Naive B cell (primary cell): ENCODE data around the gene VAV2. TPM values are rescaled to one million over a fixed set of nuclear protein-coding genes. Genes with fewer than 3 reads are reported as not detected.

Experiments
- ATAC-seq, 2 donors: fragments of 150-1000 bp; cut with Tn5 transposase; 2 replicates each; pipeline ENCODE4 v1.10.0; 2021; ENCODE audit warnings: low read depth in 2 of 2, mild to moderate bottlenecking in 2 of 2, moderate library complexity in 2 of 2
- DNase-seq: peaks from one replicate; pipeline ENCODE4 v3.0.0; 2022
- H3K27ac Mint-ChIP-seq, 6 donors: one replicate each; pipeline ENCODE4 v1.8.0; 2020 to 2022; ENCODE audit warnings: mild to moderate bottlenecking in 6 of 6, mixed read lengths in 6 of 6, moderate library complexity in 5 of 6, inconsistent platforms in 2 of 6
- H3K27me3 Mint-ChIP-seq, 3 donors: one replicate each; pipeline ENCODE4 v1.8.0; 2021 to 2022; ENCODE audit warnings: mixed read lengths in 3 of 3, mild to moderate bottlenecking in 1 of 3
- H3K36me3 Mint-ChIP-seq, 2 donors: one replicate each; pipeline ENCODE4 v1.8.0; 2020 to 2022; ENCODE audit warnings: mixed read lengths in 2 of 2, inconsistent platforms in 1 of 2, mild to moderate bottlenecking in 1 of 2
- H3K4me1 Mint-ChIP-seq, 3 donors: one replicate each; pipeline ENCODE4 v1.8.0; 2020 to 2022; ENCODE audit warnings: mixed read lengths in 3 of 3, inconsistent platforms in 1 of 3, mild to moderate bottlenecking in 1 of 3, moderate library complexity in 1 of 3
- H3K4me3 Mint-ChIP-seq, 8 donors: one replicate each; pipeline ENCODE4 v1.8.0; 2020 to 2022; ENCODE audit warnings: mild to moderate bottlenecking in 8 of 8, mixed read lengths in 8 of 8, moderate library complexity in 8 of 8, inconsistent platforms in 2 of 8
- H3K9me3 Mint-ChIP-seq, 7 donors: one replicate each; pipeline ENCODE4 v1.8.0; 2020 to 2022; ENCODE audit warnings: mixed read lengths in 7 of 7, mild to moderate bottlenecking in 5 of 7, inconsistent platforms in 2 of 7, moderate library complexity in 1 of 7
- polyA plus RNA-seq, 6 donors: library from polyadenylated mRNA; unstranded; fragments of 300-500 nt; fragmentation: Illumina TruSeq; gene quantifications; one replicate each; pipeline ENCODE4 v1.2.3, GENCODE V29; 2021; ENCODE audit warnings: low read depth in 6 of 6

Gene VAV2
- polyA plus RNA-seq, 6 donors from 2014 or later = 5.7 to 33.3 (median 15.2) TPM

GRCh38 chr9:134033516-134034214 lies 41.5 kb upstream of the VAV2 start:
- DNase-seq (no peak), ATAC-seq (no peak)
- Mint-ChIP-seq H3K27ac (no peak overlapping the region), H3K4me1 (no peaks in the 10 kb centered on the region), H3K4me3 (no peak overlapping the region), H3K27me3 (no peaks in the 10 kb centered on the region), H3K36me3 (peaks cover 9 to 22% of the 10 kb centered on the region in 2 donors), H3K9me3 (peaks cover 0 to 13% (median 10%) of the 10 kb centered on the region in 7 donors)

DNA sequence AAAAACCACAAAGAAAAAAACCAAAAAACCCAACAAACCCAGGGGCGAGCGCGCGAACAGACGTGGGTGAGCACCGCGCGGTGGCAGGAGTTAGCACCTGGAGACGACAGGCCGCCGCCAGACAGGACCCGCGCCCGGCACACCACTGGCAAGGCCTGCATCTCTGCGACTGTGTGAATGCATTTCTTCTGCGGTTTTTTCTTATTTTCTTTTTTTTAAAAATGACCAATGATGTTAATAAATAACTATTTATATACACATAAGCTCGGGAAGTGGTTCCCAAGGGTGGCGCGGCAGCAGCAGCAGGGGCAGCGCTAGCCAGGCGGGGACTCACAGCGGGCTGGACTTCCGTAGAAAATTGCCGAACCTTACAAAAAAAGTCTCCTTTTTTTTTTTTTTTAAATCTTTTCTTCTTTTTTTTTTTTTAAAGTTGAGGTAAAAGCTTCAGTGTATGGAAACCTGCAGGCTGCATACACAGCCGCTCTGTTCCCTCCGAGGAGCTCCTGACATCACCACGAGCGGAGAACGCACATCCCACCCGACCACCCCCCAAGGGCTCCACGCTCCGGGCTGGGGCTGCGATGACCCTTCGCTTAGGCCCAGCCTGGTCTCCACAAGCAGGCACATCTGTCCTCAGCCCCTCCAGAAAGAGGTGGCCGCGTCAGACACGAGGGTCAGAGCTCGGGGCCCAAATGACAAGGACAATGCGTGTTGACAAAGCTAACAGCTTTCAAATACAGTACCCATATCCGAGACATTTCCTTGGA lies 40.5 kb upstream of the VAV2 start:
- Mint-ChIP-seq H3K27ac (no peak overlapping the region), H3K4me1 (peaks cover 0 to 6% (median 3%) of the 10 kb centered on the region in 3 donors), H3K9me3 (peaks cover 0 to 6% (median 1%) of the 10 kb centered on the region in 7 donors), H3K27me3 (no peaks in the 10 kb centered on the region), H3K4me3 (no peak overlapping the region), H3K36me3 (peaks cover 8 to 12% of the 10 kb centered on the region in 2 donors)
- ATAC-seq (no peak), DNase-seq (no peak)

GRCh38 chr9:134031783-134032182 lies 39.7 kb upstream of the VAV2 start:
- peaks cover 0 to 5% (median 0%) of the 10 kb centered on the region in 7 donors for H3K9me3 Mint-ChIP-seq
- DNase-seq (no peak), ATAC-seq (no peak)
- no peaks in the 10 kb centered on the region for H3K27me3 Mint-ChIP-seq
- peaks cover 8 to 11% of the 10 kb centered on the region in 2 donors for H3K36me3 Mint-ChIP-seq
- H3K27ac Mint-ChIP-seq = no peak overlapping the region
- no peak overlapping the region for H3K4me3 Mint-ChIP-seq
- peaks cover 0 to 12% (median 7%) of the 10 kb centered on the region in 3 donors for H3K4me1 Mint-ChIP-seq

DNA sequence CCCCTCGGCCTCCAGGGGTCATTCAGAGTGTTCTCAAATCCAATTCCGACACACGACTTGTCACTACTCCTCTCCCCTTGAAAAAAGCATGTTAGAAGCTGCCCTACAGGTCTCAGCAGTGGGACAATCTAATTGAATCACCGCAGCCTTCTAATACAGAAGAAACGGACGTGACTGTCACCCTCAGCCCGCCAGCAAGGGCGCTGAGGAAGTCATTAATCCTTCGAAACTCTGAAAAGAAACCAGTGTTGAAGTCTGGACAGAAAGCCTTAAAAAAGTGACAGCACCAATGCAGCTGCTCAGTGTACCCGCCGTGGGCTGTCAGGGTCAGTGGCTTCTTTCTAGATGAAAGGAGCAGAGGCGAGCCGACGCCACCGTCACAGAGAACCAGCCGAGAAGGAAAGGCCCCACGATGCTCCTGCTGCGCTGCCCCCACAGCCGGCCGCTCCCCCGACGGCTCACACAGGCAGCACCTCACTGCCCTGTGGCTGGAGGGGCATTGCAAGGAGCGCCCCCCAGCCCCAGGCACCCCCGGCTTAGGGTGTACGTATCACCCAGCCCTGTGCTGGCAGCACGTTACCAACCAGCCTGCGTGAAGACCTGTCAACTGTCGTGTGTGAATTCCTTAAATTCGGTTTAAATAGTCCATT lies 38.8 kb upstream of the VAV2 start:
- Mint-ChIP-seq H3K27me3 (no peaks in the 10 kb centered on the region), H3K4me3 (no peak overlapping the region), H3K36me3 (peaks cover 0 to 8% of the 10 kb centered on the region in 2 donors), H3K4me1 (peaks cover 0 to 20% (median 11%) of the 10 kb centered on the region in 3 donors), H3K9me3 (peaks cover 0 to 2% (median 0%) of the 10 kb centered on the region in 7 donors), H3K27ac (no peak overlapping the region)
- no peak for DNase-seq
- no peak for ATAC-seq

DNA sequence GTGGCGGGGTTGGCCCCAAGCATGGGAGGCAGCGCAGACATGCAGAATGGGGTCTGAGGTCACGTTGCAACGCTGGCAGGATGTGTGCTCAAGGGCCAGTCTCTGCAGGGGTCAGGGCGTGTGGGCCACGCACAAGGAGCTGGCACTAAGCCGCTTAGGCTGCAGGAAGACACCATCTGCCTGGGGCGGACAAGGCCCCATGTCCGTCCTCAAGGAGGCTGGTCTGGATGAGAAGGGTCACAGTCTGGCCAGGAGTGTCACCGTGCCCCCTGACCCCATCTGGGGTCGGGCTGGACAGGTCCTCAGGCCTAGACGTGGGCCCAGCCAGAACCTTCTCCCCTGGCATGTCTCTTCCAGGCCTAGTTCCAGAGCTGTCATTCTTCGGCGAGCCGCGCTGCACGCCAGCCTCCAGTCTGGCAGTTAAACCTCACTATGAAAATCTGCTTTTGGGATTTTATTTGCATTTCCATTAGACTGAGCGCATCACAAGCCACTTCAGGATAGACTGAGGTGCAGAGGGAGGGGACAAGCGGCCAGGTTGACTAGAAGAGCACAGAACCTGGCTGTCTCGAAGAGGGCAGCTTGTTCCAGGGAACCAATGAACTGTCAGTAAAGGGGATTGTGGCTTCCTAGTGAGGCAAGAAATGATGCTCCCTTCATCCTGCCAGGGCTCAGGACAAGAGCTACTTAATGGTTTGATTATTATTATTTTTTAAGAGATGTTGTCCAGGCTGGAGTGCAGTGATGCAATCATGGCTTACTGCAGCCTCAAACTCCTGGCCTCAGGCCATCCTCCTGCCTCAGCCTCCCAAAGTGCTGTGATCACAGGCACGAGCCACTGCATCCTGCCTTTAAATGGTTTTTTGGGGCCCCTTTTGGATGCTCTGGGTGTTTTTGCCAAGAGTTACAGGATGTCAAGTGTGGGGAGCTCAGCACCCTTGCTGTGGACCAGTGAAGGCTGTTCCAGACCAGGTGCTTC lies 37.4 kb upstream of the VAV2 start:
- peak overlapping the region in 1 of 6 donors; percentile 2 for H3K27ac Mint-ChIP-seq
- H3K27me3 Mint-ChIP-seq = no peaks in the 10 kb centered on the region
- peaks cover 0 to 8% of the 10 kb centered on the region in 2 donors for H3K36me3 Mint-ChIP-seq
- ATAC-seq = no peak
- no peak for DNase-seq
- H3K4me3 Mint-ChIP-seq = no peak overlapping the region
- no peaks in the 10 kb centered on the region for H3K9me3 Mint-ChIP-seq
- H3K4me1 Mint-ChIP-seq = peaks cover 6 to 26% (median 12%) of the 10 kb centered on the region in 3 donors

- Mint-ChIP-seq H3K4me1 (peaks cover 10 to 28% (median 12%) of the 10 kb centered on the region in 3 donors), H3K27ac (peak overlapping the region in 1 of 6 donors; percentile 2), H3K4me3 (peak overlapping the region in 3 of 8 donors; percentile 56 to 83 (median 79)), H3K36me3 (peaks cover 0 to 8% of the 10 kb centered on the region in 2 donors), H3K9me3 (no peaks in the 10 kb centered on the region), H3K27me3 (no peaks in the 10 kb centered on the region)
- DNase-seq (no peak), ATAC-seq (no peak)
Observed at GRCh38 chr9:134028575-134029247, 36.6 kb upstream of the VAV2 start.

DNA sequence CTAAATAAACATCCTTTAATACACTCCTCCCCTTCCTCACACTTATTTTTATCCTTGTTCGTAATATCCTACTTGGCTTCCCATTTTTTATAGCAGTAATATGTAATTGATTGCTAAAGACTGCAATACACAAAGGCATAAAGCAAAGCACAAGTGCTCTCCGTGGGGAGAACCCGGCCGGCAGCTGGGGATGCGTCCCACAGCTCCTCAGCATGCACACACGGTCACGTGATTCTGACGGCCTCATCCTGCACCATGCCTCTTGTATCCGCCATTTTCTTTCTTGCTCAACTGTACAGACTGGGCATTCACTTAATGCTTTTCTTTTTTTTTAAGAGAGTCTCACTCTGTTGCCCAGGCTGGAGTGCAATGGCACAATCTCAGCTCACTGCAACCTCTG lies 36.0 kb upstream of the VAV2 start:
- no peak for ATAC-seq
- Mint-ChIP-seq H3K36me3 (peaks cover 0 to 2% of the 10 kb centered on the region in 2 donors), H3K4me1 (peaks cover 10 to 28% (median 12%) of the 10 kb centered on the region in 3 donors), H3K4me3 (peak overlapping the region in 7 of 8 donors; percentile 0 to 83 (median 51)), H3K9me3 (no peaks in the 10 kb centered on the region), H3K27me3 (no peaks in the 10 kb centered on the region), H3K27ac (peak overlapping the region in 2 of 6 donors; percentile 32 to 73)
- no peak for DNase-seq

- H3K9me3 Mint-ChIP-seq = no peaks in the 10 kb centered on the region
- peak overlapping the region in 6 of 8 donors; percentile 45 to 91 (median 78) for H3K4me3 Mint-ChIP-seq
- no peaks in the 10 kb centered on the region for H3K27me3 Mint-ChIP-seq
- no peaks in the 10 kb centered on the region for H3K36me3 Mint-ChIP-seq
- ATAC-seq = no peak
- H3K4me1 Mint-ChIP-seq = peaks cover 10 to 28% (median 12%) of the 10 kb centered on the region in 3 donors
- no peak for DNase-seq
- H3K27ac Mint-ChIP-seq = peak overlapping the region in 2 of 6 donors; percentile 62 to 73
Observed at GRCh38 chr9:134027561-134027960, 35.4 kb upstream of the VAV2 start.

DNA sequence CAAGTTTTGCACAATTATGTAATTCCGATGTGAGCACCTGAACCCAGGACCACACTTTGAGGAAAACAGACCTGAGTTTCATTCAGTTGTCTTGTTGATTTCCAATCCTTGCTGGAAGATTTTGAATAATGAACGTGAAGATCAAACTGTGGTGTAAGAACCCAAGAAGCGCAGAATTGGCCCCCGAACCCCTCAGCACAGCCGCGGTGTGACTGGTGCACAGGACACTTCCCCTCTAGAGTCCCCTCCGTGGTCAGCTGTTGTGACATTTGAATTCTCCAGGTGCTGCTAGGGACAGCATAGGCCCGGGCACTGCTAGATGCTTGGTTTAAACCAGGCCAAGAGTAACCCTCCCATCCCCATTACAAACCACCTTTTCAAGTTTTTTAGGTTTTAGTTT lies 34.9 kb upstream of the VAV2 start:
- Mint-ChIP-seq H3K27ac (peak overlapping the region in 3 of 6 donors; percentile 8 to 72 (median 60)), H3K9me3 (no peaks in the 10 kb centered on the region), H3K4me3 (peak overlapping the region in 6 of 8 donors; percentile 45 to 91 (median 84)), H3K27me3 (no peaks in the 10 kb centered on the region), H3K36me3 (no peaks in the 10 kb centered on the region), H3K4me1 (peaks cover 10 to 28% (median 12%) of the 10 kb centered on the region in 3 donors)
- ATAC-seq (no peak), DNase-seq (no peak)

GRCh38 chr9:134026581-134026980 lies 34.5 kb upstream of the VAV2 start:
- no peak for ATAC-seq

GRCh38 chr9:134025606-134026541 lies 33.8 kb upstream of the VAV2 start:
- Mint-ChIP-seq H3K27me3 (no peaks in the 10 kb centered on the region), H3K36me3 (no peaks in the 10 kb centered on the region), H3K9me3 (no peaks in the 10 kb centered on the region), H3K4me1 (peaks cover 10 to 28% (median 12%) of the 10 kb centered on the region in 3 donors), H3K27ac (peak overlapping the region in 4 of 6 donors; percentile 32 to 88 (median 54)), H3K4me3 (peak overlapping the region; percentile 78 to 91 (median 84))
- DNase-seq (peak; percentile 63), ATAC-seq (peak; percentile 54 to 59)

More at GRCh38 chr9:134026581-134026980, 34.5 kb upstream of the VAV2 start:
- no peak for DNase-seq
- no peak overlapping the region for H3K27ac Mint-ChIP-seq
- H3K9me3 Mint-ChIP-seq = no peaks in the 10 kb centered on the region
- H3K36me3 Mint-ChIP-seq = no peaks in the 10 kb centered on the region
- peak overlapping the region; percentile 78 to 91 (median 84) for H3K4me3 Mint-ChIP-seq
- H3K4me1 Mint-ChIP-seq = peaks cover 10 to 28% (median 12%) of the 10 kb centered on the region in 3 donors
- no peaks in the 10 kb centered on the region for H3K27me3 Mint-ChIP-seq
